H1 (cell line): ENCODE results near the gene FGB. TPM values are rescaled to one million over a fixed set of nuclear protein-coding genes. Genes with fewer than 3 reads are reported as not detected.

ENCODE experiments used
- CTCF ChIA-PET: fragments of 300-600 bp; sonication (Branson Sonifier 250); formaldehyde crosslinking; loops from one replicate; lab custom pipeline; 2021; ENCODE audit not compliant: partially characterized antibody; lab: Charles Lee
- POLR2A ChIA-PET: fragments of 300-600 bp; sonication (Branson Sonifier 250); formaldehyde crosslinking; loops from one replicate; lab custom pipeline; 2021; ENCODE audit warnings: inconsistent platforms; ENCODE audit not compliant: partially characterized antibody; lab: Charles Lee
- DNase-seq, 2 experiments: peaks; one replicate each; pipeline versions ENCODE4 v3.0.0 to v3.0.0-alpha.2; 2010 to 2022; ENCODE audit warnings: low spot score in 2 of 2, low read depth in 1 of 2, mixed read lengths in 1 of 2
- FAIRE-seq: peaks from 2 replicates; lab custom pipeline; 2011; peaks lifted over from hg19 to GRCh38; lab: Jason Lieb, UNC
- H2AFZ ChIP-seq: 2 replicates; pipeline ENCODE4 v1.8.1; 2012; ENCODE audit warnings: low read length, inconsistent platforms
- H2AK5ac ChIP-seq: 2 replicates; pipeline ENCODE4 v1.6.1; 2013; ENCODE audit warnings: low read depth, low read length
- H2BK120ac ChIP-seq: replicated peaks from 2 replicates; pipeline ENCODE3; 2013; ENCODE audit warnings: low read depth, low read length, inconsistent platforms
- H2BK12ac ChIP-seq: 2 replicates; pipeline ENCODE4 v1.6.1; 2013; ENCODE audit warnings: low read depth, low read length
- H2BK15ac ChIP-seq: 2 replicates; pipeline ENCODE4 v1.6.1; 2013; ENCODE audit warnings: low read length
- H2BK20ac ChIP-seq: 2 replicates; pipeline ENCODE4 v1.6.1; 2013; ENCODE audit warnings: low read length
- H2BK5ac ChIP-seq: 2 replicates; pipeline ENCODE4 v1.6.1; 2013; ENCODE audit warnings: low read depth, low read length
- H3K14ac ChIP-seq: 2 replicates; pipeline ENCODE4 v1.6.1; 2013; ENCODE audit warnings: inconsistent platforms; ENCODE audit not compliant: insufficient read length
- H3K18ac ChIP-seq: 2 replicates; pipeline ENCODE4 v1.6.1; 2013; ENCODE audit warnings: low read length; ENCODE audit errors: extremely low read depth
- H3K23ac ChIP-seq: 2 replicates; pipeline ENCODE4 v1.6.1; 2013; ENCODE audit warnings: inconsistent platforms; ENCODE audit not compliant: insufficient read length
- H3K23me2 ChIP-seq: 2 replicates; pipeline ENCODE4 v1.6.1; 2013; ENCODE audit warnings: low read depth, low read length
- H3K27ac ChIP-seq: 2 replicates; pipeline ENCODE4 v1.6.1; 2011; ENCODE audit warnings: low read depth, low read length, inconsistent platforms
- H3K27me3 ChIP-seq, 4 experiments: replicated peaks in 1 of 4; 1 replicate in 1 of 4; 2 replicates in 3 of 4; pipeline versions ENCODE4 v1.6.1 to v1.8.1; 2011 to 2013; ENCODE audit warnings: low read length in 3 of 4, mild to moderate bottlenecking in 3 of 4, inconsistent platforms in 2 of 4, mixed read lengths in 2 of 4, moderate library complexity in 1 of 4; ENCODE audit not compliant: control insufficient read depth in 3 of 4, insufficient read depth in 3 of 4; ENCODE audit errors: extremely low read depth in 1 of 4
- H3K36me3 ChIP-seq, 4 experiments: 2 replicates each; pipeline versions ENCODE4 v1.6.1 to v1.8.1; 2011 to 2013; ENCODE audit warnings: mild to moderate bottlenecking in 4 of 4, low read length in 3 of 4, moderate library complexity in 2 of 4, control low read depth in 1 of 4, inconsistent platforms in 1 of 4; ENCODE audit not compliant: insufficient read depth in 4 of 4, control insufficient read depth in 2 of 4
- H3K4ac ChIP-seq: replicated peaks from 2 replicates; pipeline ENCODE3; 2013; ENCODE audit warnings: low read length, low read depth, mixed read lengths, inconsistent platforms; ENCODE audit not compliant: insufficient read length
- H3K4me1 ChIP-seq, 4 experiments: replicated peaks in 1 of 4; 1 replicate in 1 of 4; 2 replicates in 3 of 4; pipeline versions ENCODE4 v1.6.1 to v1.8.1; 2011 to 2013; ENCODE audit warnings: low read length in 3 of 4, inconsistent platforms in 2 of 4, mixed read lengths in 1 of 4; ENCODE audit not compliant: insufficient read depth in 4 of 4, control insufficient read depth in 3 of 4
- H3K4me2 ChIP-seq, 2 experiments: 2 replicates each; pipeline versions ENCODE4 v1.6.1 to v1.8.1; 2011 to 2013; ENCODE audit warnings: low read depth in 2 of 2, low read length in 2 of 2, control low read depth in 1 of 2, inconsistent platforms in 1 of 2, mild to moderate bottlenecking in 1 of 2; ENCODE audit not compliant: insufficient read depth in 1 of 2
- H3K4me3 ChIP-seq, 4 experiments: fragments of 200-600, 300-600 bp in 1 of 4; sonication (generic), shearing (Covaris generic), sonication (Bioruptor Twin) in 1 of 4; 2 replicates each; pipeline versions ENCODE4 v1.5.1 to v1.8.1; 2011 to 2016; ENCODE audit warnings: low read length in 4 of 4, low read depth in 3 of 4, control low read depth in 2 of 4, inconsistent platforms in 2 of 4, mild to moderate bottlenecking in 2 of 4, mixed read lengths in 1 of 4, moderate library complexity in 1 of 4; ENCODE audit not compliant: insufficient read depth in 2 of 4; ENCODE audit errors: extremely low read depth in 1 of 4
- H3K56ac ChIP-seq: replicated peaks from 2 replicates; pipeline ENCODE3; 2013; ENCODE audit warnings: low read depth, mild to moderate bottlenecking, mixed read lengths, low read length, inconsistent platforms; ENCODE audit not compliant: insufficient read length
- H3K79me1 ChIP-seq: 2 replicates; pipeline ENCODE4 v1.6.1; 2013; ENCODE audit warnings: low read depth, low read length, control low read depth
- H3K79me2 ChIP-seq, 2 experiments: 2 replicates each; pipeline versions ENCODE4 v1.6.1 to v1.8.1; 2012 to 2013; ENCODE audit warnings: low read length in 2 of 2, mild to moderate bottlenecking in 2 of 2, inconsistent platforms in 1 of 2; ENCODE audit not compliant: insufficient read depth in 2 of 2, control insufficient read depth in 1 of 2
- H3K9ac ChIP-seq, 4 experiments: replicated peaks in 1 of 4; 1 replicate in 1 of 4; 2 replicates in 3 of 4; pipeline versions ENCODE4 v1.6.1 to v1.8.1; 2011 to 2013; ENCODE audit warnings: low read depth in 3 of 4, low read length in 3 of 4, control low read depth in 2 of 4, mild to moderate bottlenecking in 2 of 4, moderate library complexity in 2 of 4, inconsistent platforms in 1 of 4; ENCODE audit errors: extremely low read depth in 1 of 4
- H3K9me3 ChIP-seq, 2 experiments: 2 replicates each; pipeline versions ENCODE4 v1.6.1 to v1.8.1; 2012 to 2013; ENCODE audit warnings: mild to moderate bottlenecking in 2 of 2, moderate library complexity in 2 of 2, control low read depth in 1 of 2, inconsistent platforms in 1 of 2, low read depth in 1 of 2, low read length in 1 of 2, mixed read lengths in 1 of 2; ENCODE audit not compliant: insufficient read depth in 2 of 2
- H4K20me1 ChIP-seq, 2 experiments: replicated peaks in 1 of 2; 2 replicates each; pipeline versions ENCODE3 to v1.8.1; 2011 to 2013; ENCODE audit warnings: inconsistent platforms in 2 of 2, low read length in 2 of 2, mild to moderate bottlenecking in 1 of 2; ENCODE audit not compliant: insufficient read depth in 2 of 2, control insufficient read depth in 1 of 2
- H4K5ac ChIP-seq: 2 replicates; pipeline ENCODE4 v1.6.1; 2013; ENCODE audit warnings: low read length, low read depth, mixed read lengths, inconsistent platforms; ENCODE audit not compliant: insufficient read length
- H4K8ac ChIP-seq: 2 replicates; pipeline ENCODE4 v1.8.0; 2013; ENCODE audit warnings: mild to moderate bottlenecking, moderate library complexity, low read length, inconsistent platforms; ENCODE audit not compliant: insufficient read depth; ENCODE audit errors: extremely low read depth
- H4K91ac ChIP-seq: replicated peaks from 2 replicates; pipeline ENCODE3; 2013; ENCODE audit warnings: low read length, mixed read lengths, inconsistent platforms; ENCODE audit not compliant: insufficient read length
- CBX5 ChIP-seq: fragments of 300-800, 300-1000 bp; sonication (generic); IDR thresholded peaks from 2 replicates; pipeline ENCODE4 v1.7.1; 2016; ENCODE audit warnings: antibody characterized with exemption, low read length, low read depth
- CTBP2 ChIP-seq: IDR thresholded peaks from 2 replicates; pipeline ENCODE4 v1.7.0; 2011; ENCODE audit warnings: borderline replicate concordance, mild to moderate bottlenecking, moderate library complexity, mixed read lengths, low read length; ENCODE audit not compliant: insufficient read depth, insufficient read length
- GABPA ChIP-seq: IDR thresholded peaks from 2 replicates; pipeline ENCODE4 v1.6.1; 2011; ENCODE audit warnings: mild to moderate bottlenecking, low read length, moderate library complexity, borderline replicate concordance; ENCODE audit not compliant: insufficient read depth
- KDM4A ChIP-seq: IDR thresholded peaks from one replicate; pipeline ENCODE4 v1.7.1; 2012; ENCODE audit warnings: low read depth, mild to moderate bottlenecking, moderate library complexity, low read length, inconsistent platforms; ENCODE audit not compliant: severe bottlenecking
- NANOG ChIP-seq: IDR thresholded peaks from 2 replicates; pipeline ENCODE4 v1.6.1; 2011; ENCODE audit warnings: low read length, low read depth, mild to moderate bottlenecking, inconsistent platforms; ENCODE audit not compliant: insufficient read depth, poor library complexity, severe bottlenecking
- POLR2AphosphoS5 ChIP-seq: IDR thresholded peaks from 2 replicates; pipeline ENCODE4 v1.6.1; 2011; ENCODE audit warnings: low read depth, low read length
- WGBS, 2 experiments: shearing (Covaris generic) in 1 of 2; methylation state at CpG; one replicate each; pipeline versions ENCODE4 v1.1.6 to v1.1.7; 2013 to 2015; ENCODE audit warnings: low lambda C conversion rate in 2 of 2, mixed read lengths in 2 of 2, inconsistent platforms in 1 of 2, low coverage in 1 of 2, missing lambda C conversion rate in 1 of 2; ENCODE audit not compliant: insufficient replicate concordance in 2 of 2, insufficient coverage in 1 of 2, insufficient read length in 1 of 2; ENCODE audit errors: extremely low coverage in 1 of 2, missing lambda C conversion rate in 1 of 2; 5-methylcytosine and 5-hydroxymethylcytosine counted together
- polyA plus RNA-seq, 7 experiments: library from polyadenylated mRNA; depleted of rRNA in 3 of 7; stranded (reverse) in 5 of 7; unstranded in 2 of 7; fragments of >200 nt in 5 of 7; fragments of 200-250 nt in 2 of 7; gene quantifications; 1 replicate in 5 of 7; 2 replicates in 1 of 7; 4 replicates in 1 of 7; pipeline versions ENCODE4 v1.2.1 to v1.2.3, GENCODE V29; 2011 to 2013; ENCODE audit warnings: missing spikeins in 2 of 7, mixed read lengths in 2 of 7
- total RNA-seq: library from RNA; stranded (reverse); fragmentation: NEBNext Ultra II Directional; extraction: Animal tissue kit (Norgen Biotek cat#: 25700); gene quantifications from 2 replicates; pipeline ENCODE4 v1.2.1, GENCODE V29; 2021

The FGB gene
- total and polyA plus RNA-seq, 2 of the 8 experiments (the other 6 are each of a cell fraction or from before 2014, with no cell fraction given) = not detected

DNA sequence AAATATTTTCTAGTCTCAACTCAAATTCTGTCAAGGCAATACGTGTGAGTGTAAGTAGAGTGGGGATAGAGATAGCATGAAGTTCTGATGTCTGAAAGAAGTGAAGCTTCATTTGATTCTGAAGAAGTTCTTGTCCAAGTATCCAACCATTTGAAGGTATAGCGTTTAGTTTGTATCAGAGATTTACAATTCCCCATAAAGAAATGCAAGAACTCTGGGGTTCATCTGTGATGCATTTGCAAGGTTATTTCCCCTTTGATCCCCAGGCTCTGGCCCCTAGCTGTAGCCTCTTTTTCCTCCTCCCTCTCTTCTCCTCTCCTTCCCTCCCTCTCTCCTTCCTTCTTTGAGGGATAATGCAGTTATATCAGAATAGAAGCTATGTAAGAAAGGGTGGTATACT lies 19.9 kb downstream of the FGB start:
- no peak overlapping the region for H2BK120ac ChIP-seq
- H3K27ac ChIP-seq = no peak overlapping the region
- no peak overlapping the region for H3K9ac ChIP-seq
- no peak overlapping the region for H2BK15ac ChIP-seq
- no peak overlapping the region for H3K23ac ChIP-seq
- no peak overlapping the region for H2BK12ac ChIP-seq
- H4K8ac ChIP-seq = no peak overlapping the region
- H3K18ac ChIP-seq = no peak overlapping the region
- H3K27me3 ChIP-seq = no peaks in the 10 kb centered on the region
- DNase-seq (no peak), FAIRE-seq (no peak)
- H2BK5ac ChIP-seq = no peak overlapping the region
- no peaks in the 10 kb centered on the region for H3K79me1 ChIP-seq
- H3K4me2 ChIP-seq = no peak overlapping the region
- H3K23me2 ChIP-seq = no peaks in the 10 kb centered on the region
- H3K4ac ChIP-seq = no peak overlapping the region
- H2BK20ac ChIP-seq = no peak overlapping the region
- no peaks in the 10 kb centered on the region for H3K4me1 ChIP-seq
- H3K79me2 ChIP-seq = no peaks in the 10 kb centered on the region
- 95% methylated on average over 2 of the region's 2 CpGs; no CpG with 5 or more reads in 1 of the 2 experiments for whole genome bisulfite sequencing, 2 experiments
- no peak overlapping the region for H2AFZ ChIP-seq
- H4K91ac ChIP-seq = no peak overlapping the region
- no peak overlapping the region for H3K4me3 ChIP-seq
- no peaks in the 10 kb centered on the region for H4K20me1 ChIP-seq
- no peaks in the 10 kb centered on the region for H3K9me3 ChIP-seq
- no peak overlapping the region for H3K56ac ChIP-seq
- no peak overlapping the region for H4K5ac ChIP-seq
- ChIA-PET POLR2A (no interaction called here), CTCF (interaction anchor here (0.6 to 2.9 kb wide), 4 partner anchors 9 to 30 kb away, joined by 3 to 13 read pairs (median 7); partner anchors contain the start of gene FGG)
- H3K36me3 ChIP-seq = no peaks in the 10 kb centered on the region
- no peak overlapping the region for H2AK5ac ChIP-seq
- no peak overlapping the region for H3K14ac ChIP-seq
- TF ChIP-seq KDM4A (no peak), NANOG (no peak), CTBP2 (no peak), POLR2AphosphoS5 (no peak), GABPA (no peak), CBX5 (no peak)
